GM12878 (cell line): ENCODE measurements around the gene IGF2BP2. TPM values are rescaled to one million over a fixed set of nuclear protein-coding genes. Genes with fewer than 3 reads are reported as not detected.

Source experiments
- ATAC-seq: fragments of 200-7000 bp; cut with Tn5 transposase; 3 replicates; pipeline ENCODE4 v1.9.1; 2020; ENCODE audit warnings: mild to moderate bottlenecking, moderate library complexity
- BruUV-seq: library from RNA; stranded (reverse); fragments of 400-500 nt; replicated peaks from 2 replicates; lab custom pipeline; 2021; lab: Mats Ljungman, UMichigan
- CTCF ChIA-PET: fragments of 300-600 bp; sonication (Branson Sonifier 250); formaldehyde crosslinking; extraction: SDS; loops from one replicate; lab custom pipeline; 2021; ENCODE audit warnings: inconsistent platforms; lab: Yijun Ruan, JAX
- POLR2A ChIA-PET: fragments of 350-600 bp; formaldehyde crosslinking; extraction: SDS; loops from one replicate; lab custom pipeline; 2021; ENCODE audit warnings: inconsistent platforms; lab: Charles Lee
- RAD21 ChIA-PET: fragments of 300-600 bp; sonication (Branson Sonifier 250); formaldehyde crosslinking; loops from one replicate; lab custom pipeline; 2023; ENCODE audit warnings: antibody characterized with exemption; ENCODE audit not compliant: unreplicated experiment; lab: Charles Lee
- SMC1A ChIA-PET: fragments of 300-600 bp; sonication (Branson Sonifier 250); formaldehyde crosslinking; loops from one replicate; lab custom pipeline; 2023; ENCODE audit not compliant: unreplicated experiment, uncharacterized antibody; lab: Charles Lee
- DNase-seq: peaks from one replicate; pipeline ENCODE4 v3.0.0-alpha.2; 2011; ENCODE audit warnings: low read depth, low spot score
- FAIRE-seq: peaks from 3 replicates; lab custom pipeline; 2011; peaks lifted over from hg19 to GRCh38; lab: Jason Lieb, UNC
- H2AFZ ChIP-seq: 2 replicates; pipeline ENCODE4 v1.6.0; 2011; ENCODE audit warnings: low read depth, low read length, control low read depth; ENCODE audit not compliant: control insufficient read depth
- H3K27ac ChIP-seq: 2 replicates; pipeline ENCODE4 v1.5.1; 2011; ENCODE audit warnings: control low read depth; ENCODE audit not compliant: control insufficient read depth, insufficient read depth
- H3K27me3 ChIP-seq, 2 experiments: replicated peaks in 1 of 2; 2 replicates each; pipeline versions ENCODE4 v1.6.0 to v1.6.1; 2011; ENCODE audit warnings: low read length in 1 of 2; ENCODE audit not compliant: control insufficient read depth in 2 of 2, insufficient read depth in 2 of 2
- H3K36me3 ChIP-seq, 2 experiments: 2 replicates each; pipeline ENCODE4 v1.5.1; 2011; ENCODE audit warnings: low read length in 1 of 2; ENCODE audit not compliant: control insufficient read depth in 2 of 2, insufficient read depth in 2 of 2
- H3K4me1 ChIP-seq: 2 replicates; pipeline ENCODE4 v1.6.1; 2011; ENCODE audit warnings: mild to moderate bottlenecking, low read length, moderate library complexity, mixed read lengths; ENCODE audit not compliant: control insufficient read depth, insufficient read depth
- H3K4me2 ChIP-seq: 2 replicates; pipeline ENCODE4 v1.6.0; 2011; ENCODE audit warnings: control low read depth; ENCODE audit not compliant: control insufficient read depth, insufficient read depth
- H3K4me3 ChIP-seq: fragments of 200-600 bp; sonication (generic); 2 replicates; pipeline ENCODE4 v1.5.1; 2016
- H3K79me2 ChIP-seq: 2 replicates; pipeline ENCODE4 v1.6.0; 2011; ENCODE audit warnings: low read length; ENCODE audit not compliant: control insufficient read depth, insufficient read depth
- H3K9ac ChIP-seq: 2 replicates; pipeline ENCODE4 v1.8.0; 2011; ENCODE audit warnings: low read length, control low read depth, mixed read lengths; ENCODE audit not compliant: control insufficient read depth, insufficient read depth
- H3K9me3 ChIP-seq: replicated peaks from 3 replicates; pipeline ENCODE4 v1.5.1; 2011; ENCODE audit warnings: mild to moderate bottlenecking, low read length; ENCODE audit not compliant: control insufficient read depth, insufficient read depth
- H4K20me1 ChIP-seq: 2 replicates; pipeline ENCODE4 v1.6.0; 2011; ENCODE audit not compliant: control insufficient read depth, insufficient read depth
- BCLAF1 ChIP-seq: fragments of 450-650 bp; IDR thresholded peaks from 2 replicates; pipeline ENCODE4 v1.6.1; 2017; ENCODE audit warnings: antibody characterized with exemption, mild to moderate bottlenecking, moderate library complexity
- CBFB ChIP-seq: IDR thresholded peaks from 2 replicates; pipeline ENCODE4 v1.6.1; 2016; ENCODE audit warnings: antibody characterized with exemption, low read depth
- E2F4 ChIP-seq: IDR thresholded peaks from 2 replicates; pipeline ENCODE4 v1.6.1; 2012; ENCODE audit warnings: low read depth, low read length, improper control_type of control experiment
- MTA2 ChIP-seq: fragments of 450-650 bp; IDR thresholded peaks from 2 replicates; pipeline ENCODE4 v1.6.1; 2016; ENCODE audit warnings: low read depth, mild to moderate bottlenecking, moderate library complexity
- MYB ChIP-seq: fragments of 150-350 bp; IDR thresholded peaks from 2 replicates; pipeline ENCODE4 v1.6.1; 2014; ENCODE audit warnings: mild to moderate bottlenecking, low read depth, low read length, borderline replicate concordance
- PAX5 ChIP-seq: IDR thresholded peaks from 2 replicates; pipeline ENCODE4 v1.6.1; 2011; ENCODE audit warnings: low read depth, low read length, borderline replicate concordance
- PML ChIP-seq: IDR thresholded peaks from 2 replicates; pipeline ENCODE4 v1.6.1; 2012; ENCODE audit warnings: low read length, inconsistent platforms
- SKIL ChIP-seq: fragments of 450-650 bp; IDR thresholded peaks from 2 replicates; pipeline ENCODE4 v1.6.1; 2017; ENCODE audit warnings: mild to moderate bottlenecking, low read depth, inconsistent platforms; ENCODE audit not compliant: poor library complexity, severe bottlenecking
- YBX1 ChIP-seq: fragments of 450-650 bp; IDR thresholded peaks from 2 replicates; pipeline ENCODE4 v1.6.1; 2016; ENCODE audit warnings: antibody characterized with exemption
- ZNF622 ChIP-seq: fragments of 450-650 bp; IDR thresholded peaks from 2 replicates; pipeline ENCODE4 v1.6.1; 2017; ENCODE audit warnings: mild to moderate bottlenecking, inconsistent platforms
- ZNF687 ChIP-seq: fragments of 450-650 bp; IDR thresholded peaks from 2 replicates; pipeline ENCODE4 v1.6.1; 2017; ENCODE audit warnings: mild to moderate bottlenecking, moderate library complexity
- WGBS: methylation state at CpG from one replicate; pipeline ENCODE4 v1.1.6; 2016; ENCODE audit warnings: low lambda C conversion rate; ENCODE audit not compliant: insufficient replicate concordance, insufficient coverage; ENCODE audit errors: missing lambda C conversion rate; 5-methylcytosine and 5-hydroxymethylcytosine counted together
- in situ Hi-C: fragments of 300-500 bp; cut with MboI; formaldehyde crosslinking; loops from 9 replicates; pipeline ENCODE4 v1.14.3; 2018; ENCODE audit warnings: mixed read lengths
- intact Hi-C: fragments of 100-400 bp; cut with micrococcal nuclease; formaldehyde crosslinking; loops from one replicate; pipeline ENCODE4 v1.14.2; 2022; ENCODE audit not compliant: unreplicated experiment
- polyA plus RNA-seq, 11 experiments: library from polyadenylated mRNA; depleted of rRNA in 4 of 11; unstranded in 6 of 11; stranded (reverse) in 5 of 11; fragments of >200 nt; fragmentation: Nextera tagmentation in 4 of 11; fragmentation: Illumina TruSeq in 1 of 11; extraction: Ambion mirVana in 4 of 11; extraction: Trizol in 1 of 11; gene quantifications; 1 replicate in 1 of 11; 2 replicates in 10 of 11; pipeline versions ENCODE4 v1.2.1 to v1.2.3, GENCODE V29; 2011 to 2016; ENCODE audit warnings: inconsistent platforms in 2 of 11, missing spikeins in 2 of 11, low read depth in 1 of 11
- total RNA-seq, 4 experiments: library from RNA; depleted of rRNA in 3 of 4; stranded (reverse); fragments of >200 nt in 3 of 4; fragmentation: Illumina TruSeq in 1 of 4; extraction: Trizol in 1 of 4; gene quantifications; 2 replicates each; pipeline versions ENCODE4 v1.2.1 to v1.2.3, GENCODE V29; 2013 to 2021
- TF ChIP-seq, protein P1 (sequence below): IDR thresholded peaks from 2 replicates; pipeline ENCODE4 v1.6.1; 2012; ENCODE audit warnings: low read length, inconsistent platforms

The IGF2BP2 gene
- total and polyA plus RNA-seq, 10 of the 15 experiments (the other 5 are each of a cell fraction or from before 2014, with no cell fraction given), result 0.25 to 0.72 TPM; not detected in 8

DNA sequence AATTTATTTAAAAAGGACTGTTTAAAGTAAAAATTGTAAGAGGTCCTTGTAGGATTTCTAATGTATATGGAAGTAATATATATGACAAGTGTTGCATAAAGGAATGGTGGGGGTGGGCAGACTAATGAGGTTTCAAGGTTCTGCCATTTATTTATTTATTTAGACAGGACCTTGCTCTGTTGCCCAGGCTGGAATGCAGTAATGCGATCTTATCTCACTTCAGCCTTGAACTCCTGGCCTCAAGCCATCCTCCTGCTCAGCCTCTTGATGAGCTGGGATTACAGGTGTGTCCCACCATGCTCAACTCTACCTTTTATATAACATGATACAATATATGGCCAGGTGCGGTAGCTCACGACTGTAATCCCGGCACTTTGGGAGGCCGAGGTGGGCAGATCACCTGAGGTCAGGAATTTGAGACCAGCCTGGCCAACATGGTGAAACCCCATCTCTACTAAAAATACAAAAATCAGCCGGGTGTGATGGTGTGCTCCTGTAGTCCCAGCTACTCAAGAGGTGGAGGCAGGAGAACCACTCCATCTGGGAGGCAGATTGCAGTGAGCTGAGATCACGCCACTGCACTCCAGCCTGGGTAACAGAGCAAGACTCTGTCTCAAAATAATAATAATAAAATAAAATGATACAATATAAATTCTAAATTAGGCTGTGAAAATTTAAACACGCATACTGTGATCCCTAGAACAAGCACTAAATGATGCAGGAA is 33.8 kb upstream of the IGF2BP2 start:
- no peaks in the 10 kb centered on the region for H3K79me2 ChIP-seq
- no peaks in the 10 kb centered on the region for H3K4me1 ChIP-seq
- H4K20me1 ChIP-seq, result no peaks in the 10 kb centered on the region
- POLR2A ChIA-PET, result no interaction called here
- H3K4me2 ChIP-seq, result no peak overlapping the region
- H2AFZ ChIP-seq, result no peak overlapping the region
- CTCF ChIA-PET, result no interaction called here
- ATAC-seq (no peak), FAIRE-seq (no peak), DNase-seq (no peak)
- RAD21 ChIA-PET, result no interaction called here
- no peaks in the 10 kb centered on the region for H3K36me3 ChIP-seq
- H3K27ac ChIP-seq, result no peak overlapping the region
- H3K9ac ChIP-seq, result no peak overlapping the region
- SMC1A ChIA-PET, result no interaction called here
- in situ Hi-C loops (no loop called here), intact Hi-C loops (no loop called here)
- H3K9me3 ChIP-seq, result peaks cover 2% of the 10 kb centered on the region; the same call in 2 of the 3 replicates
- no TSS peak for BruUV-seq
- WGBS, result 47% methylated on average over 8 of the region's 8 CpGs
- H3K4me3 ChIP-seq, result no peak overlapping the region
- no peaks in the 10 kb centered on the region for H3K27me3 ChIP-seq
- no peak for TF ChIP-seq CBFB
- no peak for TF ChIP-seq ZNF622
- no peak for TF ChIP-seq PAX5
- no peak for TF ChIP-seq SKIL
- TF ChIP-seq, protein P1, sequence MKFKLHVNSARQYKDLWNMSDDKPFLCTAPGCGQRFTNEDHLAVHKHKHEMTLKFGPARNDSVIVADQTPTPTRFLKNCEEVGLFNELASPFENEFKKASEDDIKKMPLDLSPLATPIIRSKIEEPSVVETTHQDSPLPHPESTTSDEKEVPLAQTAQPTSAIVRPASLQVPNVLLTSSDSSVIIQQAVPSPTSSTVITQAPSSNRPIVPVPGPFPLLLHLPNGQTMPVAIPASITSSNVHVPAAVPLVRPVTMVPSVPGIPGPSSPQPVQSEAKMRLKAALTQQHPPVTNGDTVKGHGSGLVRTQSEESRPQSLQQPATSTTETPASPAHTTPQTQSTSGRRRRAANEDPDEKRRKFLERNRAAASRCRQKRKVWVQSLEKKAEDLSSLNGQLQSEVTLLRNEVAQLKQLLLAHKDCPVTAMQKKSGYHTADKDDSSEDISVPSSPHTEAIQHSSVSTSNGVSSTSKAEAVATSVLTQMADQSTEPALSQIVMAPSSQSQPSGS, result no peak
- TF ChIP-seq MYB, result no peak
- no peak for TF ChIP-seq PML
- TF ChIP-seq YBX1, result no peak
- TF ChIP-seq ZNF687, result no peak
- no peak for TF ChIP-seq BCLAF1
- TF ChIP-seq MTA2, result no peak
- no peak for TF ChIP-seq E2F4
